ENCODE measurements around the gene CARD16.

The CARD16 gene

GRCh38 chr11:104991994-104992393 is 53.1 kb downstream of the CARD16 start:
- no peak for ATAC-seq
- no peak for TF ChIP-seq POU6F1 (CRISPR knock-in tag; IDR thresholded peaks at IDR 0.05; ENCODE audit: borderline replicate concordance, low read depth)
- TF ChIP-seq ESRRG (CRISPR knock-in tag; IDR thresholded peaks at IDR 0.05) = no peak

Measured in SK-N-SH treated with all-trans-retinoic acid at 6 μM for 48 hours (cell line).